GM12875 (cell line): ENCODE results near the gene ZDHHC17.

Experiments used
- H3K4me3 ChIP-seq: one replicate; pipeline ENCODE4 v1.5.1; 2011; ENCODE audit warnings: low read depth, low read length, control low read depth
- CTCF ChIP-seq: IDR thresholded peaks from 2 replicates; pipeline ENCODE4 v1.5.1; 2011; ENCODE audit warnings: low read depth, mild to moderate bottlenecking, control low read depth, inconsistent platforms, low read length, moderate library complexity, borderline replicate concordance; ENCODE audit not compliant: insufficient read depth

Gene ZDHHC17

GRCh38 chr12:76798864-76799263 is 34.9 kb downstream of the ZDHHC17 start:
- TF ChIP-seq CTCF = no peak
- no peak overlapping the region for H3K4me3 ChIP-seq

- H3K4me3 ChIP-seq = no peak overlapping the region
- TF ChIP-seq CTCF = no peak
These were observed 35.4 kb downstream of the ZDHHC17 start for GRCh38 chr12:76799362-76799761.

- H3K4me3 ChIP-seq = no peak overlapping the region
- no peak for TF ChIP-seq CTCF
These were observed 38.1 kb downstream of the ZDHHC17 start for GRCh38 chr12:76802060-76802459.

- TF ChIP-seq CTCF = no peak
- no peak overlapping the region for H3K4me3 ChIP-seq
These were observed 40.6 kb downstream of the ZDHHC17 start for GRCh38 chr12:76804435-76804976.

GRCh38 chr12:76810671-76811419 is 46.9 kb downstream of the ZDHHC17 start:
- no peak for TF ChIP-seq CTCF
- no peak overlapping the region for H3K4me3 ChIP-seq

- no peak for TF ChIP-seq CTCF
- H3K4me3 ChIP-seq = no peak overlapping the region
These were observed 48.1 kb downstream of the ZDHHC17 start for GRCh38 chr12:76811976-76812375.

GRCh38 chr12:76813265-76813664 is 49.4 kb downstream of the ZDHHC17 start:
- no peak overlapping the region for H3K4me3 ChIP-seq
- TF ChIP-seq CTCF = no peak
